ENCODE data around the gene ZNF367.
"Not testable (repeated sequence)": the region's sequence is repeated elsewhere in the genome, so short reads cannot be mapped to it uniquely, and the experiment has no call there.

Gene ZNF367

DNA sequence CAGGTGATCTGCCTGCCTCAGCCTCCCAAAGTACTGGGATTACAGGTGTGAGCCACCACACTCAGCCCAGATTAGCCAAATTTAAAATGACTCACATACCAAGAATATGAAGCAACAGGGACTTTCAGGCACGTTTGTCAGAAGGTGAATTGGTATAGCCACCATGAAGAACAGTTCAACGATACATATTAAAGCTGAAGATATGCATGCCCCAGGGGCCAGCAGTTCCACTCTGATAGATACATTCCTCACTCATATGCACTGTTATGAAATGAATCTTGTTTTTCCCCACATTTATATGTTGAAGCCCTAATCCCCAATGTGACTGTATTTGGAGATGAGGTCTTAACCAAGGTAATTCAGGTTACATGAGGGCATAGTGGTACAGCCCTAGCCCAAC, 57.2 kb downstream of the ZNF367 start:
- TF ChIP-seq POLR2A (IDR thresholded peaks at IDR 0.05; ENCODE audit: extremely low read depth, insufficient read length) (no peak), MYC (IDR thresholded peaks at IDR 0.05; ENCODE audit: low read depth, low read length) (no peak)
- TF ChIP-seq, protein P1, sequence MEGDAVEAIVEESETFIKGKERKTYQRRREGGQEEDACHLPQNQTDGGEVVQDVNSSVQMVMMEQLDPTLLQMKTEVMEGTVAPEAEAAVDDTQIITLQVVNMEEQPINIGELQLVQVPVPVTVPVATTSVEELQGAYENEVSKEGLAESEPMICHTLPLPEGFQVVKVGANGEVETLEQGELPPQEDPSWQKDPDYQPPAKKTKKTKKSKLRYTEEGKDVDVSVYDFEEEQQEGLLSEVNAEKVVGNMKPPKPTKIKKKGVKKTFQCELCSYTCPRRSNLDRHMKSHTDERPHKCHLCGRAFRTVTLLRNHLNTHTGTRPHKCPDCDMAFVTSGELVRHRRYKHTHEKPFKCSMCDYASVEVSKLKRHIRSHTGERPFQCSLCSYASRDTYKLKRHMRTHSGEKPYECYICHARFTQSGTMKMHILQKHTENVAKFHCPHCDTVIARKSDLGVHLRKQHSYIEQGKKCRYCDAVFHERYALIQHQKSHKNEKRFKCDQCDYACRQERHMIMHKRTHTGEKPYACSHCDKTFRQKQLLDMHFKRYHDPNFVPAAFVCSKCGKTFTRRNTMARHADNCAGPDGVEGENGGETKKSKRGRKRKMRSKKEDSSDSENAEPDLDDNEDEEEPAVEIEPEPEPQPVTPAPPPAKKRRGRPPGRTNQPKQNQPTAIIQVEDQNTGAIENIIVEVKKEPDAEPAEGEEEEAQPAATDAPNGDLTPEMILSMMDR (IDR thresholded peaks at IDR 0.05; ENCODE audit: low read depth, low read length), result no peak
- TF ChIP-seq, protein P2, sequence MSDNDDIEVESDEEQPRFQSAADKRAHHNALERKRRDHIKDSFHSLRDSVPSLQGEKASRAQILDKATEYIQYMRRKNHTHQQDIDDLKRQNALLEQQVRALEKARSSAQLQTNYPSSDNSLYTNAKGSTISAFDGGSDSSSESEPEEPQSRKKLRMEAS (IDR thresholded peaks at IDR 0.05; ENCODE audit: low read depth, low read length), result no peak
- no peak overlapping the region for H3K4me3 ChIP-seq (ENCODE audit: low read depth, low read length)
- no peak for DNase-seq (ENCODE audit: low read depth)

DNA sequence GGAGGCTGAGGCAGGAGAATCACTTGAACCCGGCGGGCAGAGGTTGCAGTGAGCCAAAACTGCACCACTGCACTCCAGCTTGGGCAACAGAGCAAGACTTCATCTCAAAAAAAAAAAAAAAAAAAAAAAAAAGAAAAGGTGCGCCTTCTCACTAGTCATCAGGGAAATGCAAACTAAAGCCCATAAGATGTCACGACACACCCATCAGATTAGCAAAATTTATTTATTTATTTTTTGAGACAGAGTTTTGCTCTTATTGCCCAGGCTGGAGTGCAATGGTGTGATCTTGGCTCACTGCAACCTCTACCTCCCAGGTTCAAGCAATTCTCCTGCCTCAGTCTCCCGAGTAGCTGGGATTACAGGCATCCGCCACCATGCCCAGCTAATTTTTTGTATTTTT, 57.6 kb downstream of the ZNF367 start:
- H3K4me3 ChIP-seq (ENCODE audit: low read depth, low read length); DNase-seq (ENCODE audit: low read depth): not testable (repeated sequence)

DNA sequence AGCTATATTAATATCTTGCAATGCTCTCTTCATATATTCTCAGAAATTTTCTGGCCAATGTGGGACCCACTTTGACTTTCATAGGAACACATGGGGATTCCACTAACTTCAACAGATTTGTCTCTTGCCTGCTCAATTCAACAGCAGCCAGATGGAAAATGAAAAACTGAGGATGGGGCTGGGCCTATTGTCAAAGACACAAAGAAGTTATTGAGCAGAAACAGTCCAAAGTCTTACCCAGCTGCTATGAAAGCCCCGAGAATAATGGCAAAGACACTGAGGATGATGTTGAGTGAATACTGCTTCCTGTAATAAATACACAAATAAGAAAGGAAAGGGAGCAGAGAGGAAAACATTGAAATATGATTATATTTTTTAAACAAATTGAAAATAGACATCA, 67.3 kb downstream of the ZNF367 start:
- no peak for DNase-seq (ENCODE audit: low read depth)
- TF ChIP-seq POLR2A (IDR thresholded peaks at IDR 0.05; ENCODE audit: extremely low read depth, insufficient read length) (no peak), MYC (IDR thresholded peaks at IDR 0.05; ENCODE audit: low read depth, low read length) (no peak)
- TF ChIP-seq, protein P2 (IDR thresholded peaks at IDR 0.05; ENCODE audit: low read depth, low read length), result no peak
- TF ChIP-seq, protein P1 (IDR thresholded peaks at IDR 0.05; ENCODE audit: low read depth, low read length), result no peak
- H3K4me3 ChIP-seq (ENCODE audit: low read depth, low read length), result no peak overlapping the region

DNA sequence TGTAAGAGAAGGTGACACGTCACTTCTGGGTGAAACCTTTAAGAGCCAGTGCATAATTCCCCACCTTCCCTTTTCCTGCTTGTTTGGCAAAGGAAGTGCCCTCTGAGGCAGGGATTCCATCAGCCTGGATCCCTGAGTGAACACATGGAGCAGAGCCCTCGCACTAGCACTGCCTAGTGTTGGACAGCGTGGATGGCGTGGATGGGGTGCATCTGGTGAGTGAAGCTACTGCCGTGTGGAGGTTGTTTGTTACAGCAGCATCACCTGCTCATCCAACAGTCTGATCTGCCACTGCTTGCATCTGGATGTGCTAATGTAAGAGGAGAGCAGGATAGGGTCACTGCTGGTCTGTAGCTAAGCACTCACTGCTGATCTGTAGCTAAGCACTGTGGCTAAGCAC, 69.9 kb downstream of the ZNF367 start:
- TF ChIP-seq, protein P2 (IDR thresholded peaks at IDR 0.05; ENCODE audit: low read depth, low read length), result no peak
- TF ChIP-seq POLR2A (IDR thresholded peaks at IDR 0.05; ENCODE audit: extremely low read depth, insufficient read length) (no peak), MYC (IDR thresholded peaks at IDR 0.05; ENCODE audit: low read depth, low read length) (no peak)
- TF ChIP-seq, protein P1 (IDR thresholded peaks at IDR 0.05; ENCODE audit: low read depth, low read length), result no peak
- H3K4me3 ChIP-seq (ENCODE audit: low read depth, low read length), result no peak overlapping the region
- no peak for DNase-seq (ENCODE audit: low read depth)

DNA sequence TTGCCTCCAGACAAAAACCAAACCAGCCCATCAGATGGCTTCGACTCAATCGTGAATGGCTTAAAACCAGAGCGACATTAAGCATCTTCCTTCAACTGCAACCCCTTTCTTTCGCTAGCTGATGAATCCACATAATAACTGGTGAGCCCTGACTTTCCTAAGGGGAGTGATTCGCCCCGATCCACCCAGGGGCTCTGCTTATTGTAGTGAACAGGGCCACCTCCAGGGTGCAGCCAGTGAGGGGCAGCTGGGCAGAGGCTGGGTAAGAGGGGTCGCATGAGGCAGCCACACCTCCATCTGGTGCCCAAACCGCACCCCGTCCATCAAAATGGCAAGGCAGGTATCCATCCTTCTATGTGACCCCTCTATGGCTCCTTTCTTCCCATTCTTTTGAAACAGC, 72.6 kb downstream of the ZNF367 start:
- DNase-seq (ENCODE audit: low read depth), result no peak
- TF ChIP-seq, protein P2 (IDR thresholded peaks at IDR 0.05; ENCODE audit: low read depth, low read length), result no peak

DNA sequence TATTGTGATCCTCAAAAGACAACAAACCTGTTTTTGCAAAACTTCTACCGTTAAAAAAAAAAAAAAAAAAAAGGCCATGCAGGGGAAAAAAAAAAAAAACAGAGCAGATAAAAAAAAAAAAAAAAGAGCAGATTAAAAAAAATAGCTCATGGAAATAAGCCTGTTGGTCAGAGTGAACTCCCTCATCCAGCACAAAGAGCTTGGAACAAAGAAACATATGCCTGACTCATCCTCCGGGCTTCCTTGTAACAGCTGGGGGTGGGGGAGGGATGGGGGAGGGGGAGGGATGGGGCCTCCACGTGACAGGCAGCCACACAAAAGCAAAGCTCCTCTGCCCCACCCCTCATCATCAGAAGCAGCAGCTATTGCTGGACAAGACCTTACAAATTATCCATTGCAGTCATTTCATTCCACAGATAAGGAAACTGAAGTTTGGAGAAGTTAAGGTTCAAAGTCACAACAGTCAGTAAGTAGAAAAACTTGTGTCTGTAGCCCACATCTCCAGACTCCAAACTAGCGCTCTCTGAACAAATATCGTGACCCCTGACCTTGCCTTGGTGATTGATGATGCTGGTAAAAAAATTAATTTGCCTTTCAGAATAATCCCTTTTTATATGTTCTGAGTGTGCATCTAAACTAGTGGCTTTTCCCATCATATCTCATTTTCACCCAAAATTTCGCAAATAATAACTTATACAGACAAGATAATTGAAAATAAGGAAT, 73.6 kb downstream of the ZNF367 start:
- H3K4me3 ChIP-seq (ENCODE audit: low read depth, low read length), result no peak overlapping the region
- TF ChIP-seq, protein P1 (IDR thresholded peaks at IDR 0.05; ENCODE audit: low read depth, low read length), result no peak
- TF ChIP-seq, protein P2 (IDR thresholded peaks at IDR 0.05; ENCODE audit: low read depth, low read length), result no peak
- no peak for TF ChIP-seq POLR2A (IDR thresholded peaks at IDR 0.05; ENCODE audit: extremely low read depth, insufficient read length)
- no peak for TF ChIP-seq MYC (IDR thresholded peaks at IDR 0.05; ENCODE audit: low read depth, low read length)
- DNase-seq (ENCODE audit: low read depth), result peak; percentile 58

More for the DNA sequence above, 72.6 kb downstream of the ZNF367 start:
- no peak overlapping the region for H3K4me3 ChIP-seq (ENCODE audit: low read depth, low read length)
